Measurements from ENCODE around the gene CREBRF.

GRCh38 chr5:173055722-173055982 lies 500 bp upstream of the CREBRF start:
- TF ChIP-seq CTCF (IDR thresholded peaks at IDR 0.05; ENCODE audit: low read depth, low read length, missing input control) = no peak
- no peak for TF ChIP-seq FOXA1 (IDR thresholded peaks at IDR 0.05)
- TF ChIP-seq GABPA (IDR thresholded peaks at IDR 0.05 in 1 of 2, conservative IDR thresholded peaks at IDR 0.05 in 1 of 2) = no peak
- no peak for TF ChIP-seq JUND (IDR thresholded peaks at IDR 0.05)
- no peak for TF ChIP-seq EGR1 (IDR thresholded peaks at IDR 0.05; ENCODE audit: low read depth in 2 of 2)
